GM12878 (cell line): ENCODE measurements around the gene CLC. TPM values are rescaled to one million over a fixed set of nuclear protein-coding genes. Genes with fewer than 3 reads are reported as not detected.

ENCODE experiments used
- ATAC-seq: fragments of 200-7000 bp; cut with Tn5 transposase; 3 replicates; pipeline ENCODE4 v1.9.1; 2020; ENCODE audit warnings: mild to moderate bottlenecking, moderate library complexity
- BruUV-seq: library from RNA; stranded (reverse); fragments of 400-500 nt; replicated peaks from 2 replicates; lab custom pipeline; 2021; lab: Mats Ljungman, UMichigan
- CTCF ChIA-PET: fragments of 300-600 bp; sonication (Branson Sonifier 250); formaldehyde crosslinking; extraction: SDS; loops from one replicate; lab custom pipeline; 2021; ENCODE audit warnings: inconsistent platforms; lab: Yijun Ruan, JAX
- POLR2A ChIA-PET: fragments of 350-600 bp; formaldehyde crosslinking; extraction: SDS; loops from one replicate; lab custom pipeline; 2021; ENCODE audit warnings: inconsistent platforms; lab: Charles Lee
- RAD21 ChIA-PET: fragments of 300-600 bp; sonication (Branson Sonifier 250); formaldehyde crosslinking; loops from one replicate; lab custom pipeline; 2023; ENCODE audit warnings: antibody characterized with exemption; ENCODE audit not compliant: unreplicated experiment; lab: Charles Lee
- SMC1A ChIA-PET: fragments of 300-600 bp; sonication (Branson Sonifier 250); formaldehyde crosslinking; loops from one replicate; lab custom pipeline; 2023; ENCODE audit not compliant: unreplicated experiment, uncharacterized antibody; lab: Charles Lee
- DNase-seq: peaks from one replicate; pipeline ENCODE4 v3.0.0-alpha.2; 2011; ENCODE audit warnings: low read depth, low spot score
- FAIRE-seq: peaks from 3 replicates; lab custom pipeline; 2011; peaks lifted over from hg19 to GRCh38; lab: Jason Lieb, UNC
- H2AFZ ChIP-seq: 2 replicates; pipeline ENCODE4 v1.6.0; 2011; ENCODE audit warnings: low read depth, low read length, control low read depth; ENCODE audit not compliant: control insufficient read depth
- H3K27ac ChIP-seq: 2 replicates; pipeline ENCODE4 v1.5.1; 2011; ENCODE audit warnings: control low read depth; ENCODE audit not compliant: control insufficient read depth, insufficient read depth
- H3K27me3 ChIP-seq, 2 experiments: replicated peaks in 1 of 2; 2 replicates each; pipeline versions ENCODE4 v1.6.0 to v1.6.1; 2011; ENCODE audit warnings: low read length in 1 of 2; ENCODE audit not compliant: control insufficient read depth in 2 of 2, insufficient read depth in 2 of 2
- H3K36me3 ChIP-seq, 2 experiments: 2 replicates each; pipeline ENCODE4 v1.5.1; 2011; ENCODE audit warnings: low read length in 1 of 2; ENCODE audit not compliant: control insufficient read depth in 2 of 2, insufficient read depth in 2 of 2
- H3K4me1 ChIP-seq: 2 replicates; pipeline ENCODE4 v1.6.1; 2011; ENCODE audit warnings: mild to moderate bottlenecking, low read length, moderate library complexity, mixed read lengths; ENCODE audit not compliant: control insufficient read depth, insufficient read depth
- H3K4me2 ChIP-seq: 2 replicates; pipeline ENCODE4 v1.6.0; 2011; ENCODE audit warnings: control low read depth; ENCODE audit not compliant: control insufficient read depth, insufficient read depth
- H3K4me3 ChIP-seq: fragments of 200-600 bp; sonication (generic); 2 replicates; pipeline ENCODE4 v1.5.1; 2016
- H3K79me2 ChIP-seq: 2 replicates; pipeline ENCODE4 v1.6.0; 2011; ENCODE audit warnings: low read length; ENCODE audit not compliant: control insufficient read depth, insufficient read depth
- H3K9ac ChIP-seq: 2 replicates; pipeline ENCODE4 v1.8.0; 2011; ENCODE audit warnings: low read length, control low read depth, mixed read lengths; ENCODE audit not compliant: control insufficient read depth, insufficient read depth
- H3K9me3 ChIP-seq: replicated peaks from 3 replicates; pipeline ENCODE4 v1.5.1; 2011; ENCODE audit warnings: mild to moderate bottlenecking, low read length; ENCODE audit not compliant: control insufficient read depth, insufficient read depth
- H4K20me1 ChIP-seq: 2 replicates; pipeline ENCODE4 v1.6.0; 2011; ENCODE audit not compliant: control insufficient read depth, insufficient read depth
- ATF3 ChIP-seq: IDR thresholded peaks from 2 replicates; pipeline ENCODE4 v1.6.1; 2011; ENCODE audit warnings: low read depth, mild to moderate bottlenecking, low read length, moderate library complexity, borderline replicate concordance; ENCODE audit errors: extremely low read depth
- BCL3 ChIP-seq: IDR thresholded peaks from 2 replicates; pipeline ENCODE4 v1.6.1; 2011; ENCODE audit warnings: borderline replicate concordance, low read depth, mild to moderate bottlenecking, moderate library complexity, low read length; ENCODE audit not compliant: insufficient read depth, poor library complexity, severe bottlenecking
- BMI1 ChIP-seq: fragments of 450-650 bp; IDR thresholded peaks from 2 replicates; pipeline ENCODE4 v1.6.1; 2016; ENCODE audit warnings: mild to moderate bottlenecking, moderate library complexity, borderline replicate concordance
- ETV6 ChIP-seq, 2 experiments: fragments of 450-650 bp in 1 of 2; IDR thresholded peaks in 1 of 2; conservative IDR thresholded peaks in 1 of 2; 2 replicates each; pipeline ENCODE4 v1.6.1; 2014; ENCODE audit warnings: antibody characterized with exemption in 1 of 2, borderline replicate concordance in 1 of 2, low read depth in 1 of 2, mild to moderate bottlenecking in 1 of 2, moderate library complexity in 1 of 2
- JUNB ChIP-seq: IDR thresholded peaks from 2 replicates; pipeline ENCODE4 v1.6.1; 2016; ENCODE audit warnings: antibody characterized with exemption, mild to moderate bottlenecking
- MYC ChIP-seq: IDR thresholded peaks from 2 replicates; pipeline ENCODE4 v1.6.1; 2011; ENCODE audit warnings: mild to moderate bottlenecking, low read length, moderate library complexity, inconsistent platforms; ENCODE audit not compliant: insufficient read depth, insufficient replicate concordance, insufficient read length, severe bottlenecking
- SMC3 ChIP-seq: IDR thresholded peaks from 2 replicates; pipeline ENCODE4 v1.6.1; 2011; ENCODE audit warnings: low read length, improper control_type of control experiment, borderline replicate concordance
- TAF1 ChIP-seq: IDR thresholded peaks from 2 replicates; pipeline ENCODE4 v1.6.1; 2011; ENCODE audit warnings: mild to moderate bottlenecking, low read depth, low read length, borderline replicate concordance
- USF1 ChIP-seq: IDR thresholded peaks from 2 replicates; pipeline ENCODE4 v1.6.1; 2011; ENCODE audit warnings: borderline replicate concordance, low read depth, mild to moderate bottlenecking, moderate library complexity, mixed read lengths, low read length; ENCODE audit not compliant: insufficient read depth; ENCODE audit errors: extremely low read length
- WGBS: methylation state at CpG from one replicate; pipeline ENCODE4 v1.1.6; 2016; ENCODE audit warnings: low lambda C conversion rate; ENCODE audit not compliant: insufficient replicate concordance, insufficient coverage; ENCODE audit errors: missing lambda C conversion rate; 5-methylcytosine and 5-hydroxymethylcytosine counted together
- in situ Hi-C: fragments of 300-500 bp; cut with MboI; formaldehyde crosslinking; loops from 9 replicates; pipeline ENCODE4 v1.14.3; 2018; ENCODE audit warnings: mixed read lengths
- intact Hi-C: fragments of 100-400 bp; cut with micrococcal nuclease; formaldehyde crosslinking; loops from one replicate; pipeline ENCODE4 v1.14.2; 2022; ENCODE audit not compliant: unreplicated experiment
- polyA plus RNA-seq, 11 experiments: library from polyadenylated mRNA; depleted of rRNA in 4 of 11; unstranded in 6 of 11; stranded (reverse) in 5 of 11; fragments of >200 nt; fragmentation: Nextera tagmentation in 4 of 11; fragmentation: Illumina TruSeq in 1 of 11; extraction: Ambion mirVana in 4 of 11; extraction: Trizol in 1 of 11; gene quantifications; 1 replicate in 1 of 11; 2 replicates in 10 of 11; pipeline versions ENCODE4 v1.2.1 to v1.2.3, GENCODE V29; 2011 to 2016; ENCODE audit warnings: inconsistent platforms in 2 of 11, missing spikeins in 2 of 11, low read depth in 1 of 11
- total RNA-seq, 4 experiments: library from RNA; depleted of rRNA in 3 of 4; stranded (reverse); fragments of >200 nt in 3 of 4; fragmentation: Illumina TruSeq in 1 of 4; extraction: Trizol in 1 of 4; gene quantifications; 2 replicates each; pipeline versions ENCODE4 v1.2.1 to v1.2.3, GENCODE V29; 2013 to 2021

CLC gene
- total and polyA plus RNA-seq, 10 of the 15 experiments (the other 5 are each of a cell fraction or from before 2014, with no cell fraction given), result 0.18 to 0.36 (median 0.29) TPM; not detected in 4

- Histone ChIP-seq H3K27me3 (no peaks in the 10 kb centered on the region), H3K4me2 (no peak overlapping the region), H3K4me1 (peaks cover 49% of the 10 kb centered on the region), H3K27ac (no peak overlapping the region), H3K4me3 (no peak overlapping the region), H2AFZ (no peak overlapping the region), H3K9me3 (no peaks in the 10 kb centered on the region), H3K79me2 (no peaks in the 10 kb centered on the region), H3K9ac (no peak overlapping the region), H3K36me3 (0 out of 4 replicates have a peak, but pooled peaks cover 0 to 3% of the 10 kb centered on the region in 2 experiments), H4K20me1 (no peaks in the 10 kb centered on the region)
- TF ChIP-seq MYC, result no peak
- no peak for TF ChIP-seq BCL3
- TF ChIP-seq BMI1, result no peak
- TF ChIP-seq ETV6 (conservative IDR thresholded peaks at IDR 0.05 in 1 of 2, IDR thresholded peaks at IDR 0.05 in 1 of 2; ENCODE audit: borderline replicate concordance in 1 of 2, low read depth in 1 of 2), result no peak
- TF ChIP-seq USF1, result no peak
- no peak for TF ChIP-seq TAF1
- no peak for TF ChIP-seq JUNB
- no peak for TF ChIP-seq ATF3
- no peak for TF ChIP-seq SMC3
- RAD21 ChIA-PET, result no interaction called here
- no peak for FAIRE-seq
- SMC1A ChIA-PET, result no interaction called here
- DNase-seq, result no peak
- ATAC-seq, result no peak
- POLR2A ChIA-PET, result no interaction called here
- intact Hi-C loops (no loop called here), in situ Hi-C loops (no loop called here)
- CTCF ChIA-PET, result interaction anchor here (9.3 kb wide), 1 partner anchor 21 kb away, joined by 103 read pairs; no protein-coding TSS in a partner anchor
- WGBS, result 82% methylated on average over 2 of the region's 2 CpGs
- no TSS peak for BruUV-seq
Measured at GRCh38 chr19:39696387-39696786, 41.4 kb downstream of the CLC start.
